ENCODE measurements around the gene KMT2B.

KMT2B gene

GRCh38 chr19:35740423-35741202 lies 22.8 kb downstream of the KMT2B start:
- DNase-seq (peak; percentile 98), ATAC-seq (peak; percentile 73)

- ATAC-seq (no peak), DNase-seq (no peak)
These were observed 23.4 kb downstream of the KMT2B start for GRCh38 chr19:35741203-35741515.

GRCh38 chr19:35742121-35742724 lies 24.4 kb downstream of the KMT2B start, which contains the start of gene IGFLR1:
IGFLR1 (minus strand) TSS chr19:35742452; CDS start chr19:35741180, 1,272 bp downstream.
- DNase-seq (peak; percentile 86), ATAC-seq (peak; percentile 3)

- DNase-seq (peak; percentile 26), ATAC-seq (no peak)
These were observed 26.0 kb downstream of the KMT2B start for GRCh38 chr19:35743640-35744429.

GRCh38 chr19:35744430-35745327 lies 26.9 kb downstream of the KMT2B start:
- ATAC-seq: peak; percentile 53
- peak; percentile 93 for DNase-seq

GRCh38 chr19:35745328-35746086 lies 27.7 kb downstream of the KMT2B start, which contains the start of the genes PSENEN and U2AF1L4:
PSENEN (plus strand) TSS chr19:35745651; CDS start chr19:35745931, 280 bp downstream.
U2AF1L4 (minus strand) TSS chr19:35745418; CDS start chr19:35745391, 27 bp downstream.
- ATAC-seq: peak; percentile 57
- peak; percentile 95 for DNase-seq

- DNase-seq (no peak), ATAC-seq (no peak)
These were observed 28.3 kb downstream of the KMT2B start for GRCh38 chr19:35746087-35746462.

GRCh38 chr19:35746531-35746930 lies 28.7 kb downstream of the KMT2B start:
- no peak for ATAC-seq
- no peak for DNase-seq

- ATAC-seq (peak; percentile 83), DNase-seq (peak; percentile 98)
These were observed 30.6 kb downstream of the KMT2B start, which contains the start of gene LIN37 for GRCh38 chr19:35748106-35749020. LIN37 (plus strand) TSS chr19:35748576; CDS start chr19:35748725, 149 bp downstream.

- ATAC-seq: no peak
- DNase-seq: no peak
These were observed 32.4 kb downstream of the KMT2B start for GRCh38 chr19:35750167-35750566.

- no peak for DNase-seq
- ATAC-seq: no peak
These were observed 34.3 kb downstream of the KMT2B start for GRCh38 chr19:35751839-35752745.

- DNase-seq: no peak
- ATAC-seq: no peak
These were observed 35.0 kb downstream of the KMT2B start for GRCh38 chr19:35752746-35753350.

- ATAC-seq (no peak), DNase-seq (no peak)
These were observed 36.0 kb downstream of the KMT2B start for GRCh38 chr19:35753634-35754369.

- no peak for ATAC-seq
- no peak for DNase-seq
These were observed 36.7 kb downstream of the KMT2B start for GRCh38 chr19:35754370-35755130.

GRCh38 chr19:35755131-35755549 lies 37.3 kb downstream of the KMT2B start:
- no peak for DNase-seq
- no peak for ATAC-seq

- ATAC-seq (no peak), DNase-seq (peak; percentile 57)
These were observed 38.0 kb downstream of the KMT2B start for GRCh38 chr19:35755550-35756376.
